Prostate gland (tissue), 2 donors: Measurements from ENCODE around the gene GNG14.

Experiments used
- POLR2A ChIP-seq: fragments of 450-650 bp; IDR thresholded peaks from one replicate; pipeline ENCODE4 v1.6.1; 2016; ENCODE audit warnings: antibody characterized with exemption, mild to moderate bottlenecking
- TF ChIP-seq, protein P1 (sequence below), 4 experiments: fragments of 200-600 bp in 2 of 4; fragments of 450-650 bp in 2 of 4; sonication (generic) in 2 of 4; IDR thresholded peaks; 1 replicate in 3 of 4; 2 replicates in 1 of 4; pipeline ENCODE4 v1.5.1; 2016 to 2019; ENCODE audit warnings: antibody characterized with exemption in 4 of 4, mild to moderate bottlenecking in 2 of 4, moderate library complexity in 2 of 4

DNA sequence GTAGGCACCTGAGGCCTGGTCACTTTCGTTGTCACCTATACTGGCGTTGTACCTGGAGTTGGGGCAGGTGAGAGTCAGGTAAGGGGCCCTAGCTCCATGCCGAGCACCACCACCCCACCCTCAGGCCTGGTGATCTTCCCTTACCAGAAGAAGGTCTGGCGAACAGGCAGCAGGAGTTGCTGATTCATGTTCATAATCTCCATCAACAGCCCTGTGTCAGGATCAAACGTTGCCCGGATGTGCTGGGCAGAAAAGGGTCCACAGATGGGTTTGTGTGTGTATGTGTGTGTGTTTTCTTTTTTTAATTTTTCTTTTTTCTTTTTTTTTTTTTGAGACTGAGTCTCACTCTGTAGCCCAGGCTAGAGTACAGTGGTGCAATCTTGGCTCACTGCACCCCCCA is 35.6 kb upstream of the GNG14 start:
- no peak for TF ChIP-seq POLR2A
- TF ChIP-seq, protein P1, sequence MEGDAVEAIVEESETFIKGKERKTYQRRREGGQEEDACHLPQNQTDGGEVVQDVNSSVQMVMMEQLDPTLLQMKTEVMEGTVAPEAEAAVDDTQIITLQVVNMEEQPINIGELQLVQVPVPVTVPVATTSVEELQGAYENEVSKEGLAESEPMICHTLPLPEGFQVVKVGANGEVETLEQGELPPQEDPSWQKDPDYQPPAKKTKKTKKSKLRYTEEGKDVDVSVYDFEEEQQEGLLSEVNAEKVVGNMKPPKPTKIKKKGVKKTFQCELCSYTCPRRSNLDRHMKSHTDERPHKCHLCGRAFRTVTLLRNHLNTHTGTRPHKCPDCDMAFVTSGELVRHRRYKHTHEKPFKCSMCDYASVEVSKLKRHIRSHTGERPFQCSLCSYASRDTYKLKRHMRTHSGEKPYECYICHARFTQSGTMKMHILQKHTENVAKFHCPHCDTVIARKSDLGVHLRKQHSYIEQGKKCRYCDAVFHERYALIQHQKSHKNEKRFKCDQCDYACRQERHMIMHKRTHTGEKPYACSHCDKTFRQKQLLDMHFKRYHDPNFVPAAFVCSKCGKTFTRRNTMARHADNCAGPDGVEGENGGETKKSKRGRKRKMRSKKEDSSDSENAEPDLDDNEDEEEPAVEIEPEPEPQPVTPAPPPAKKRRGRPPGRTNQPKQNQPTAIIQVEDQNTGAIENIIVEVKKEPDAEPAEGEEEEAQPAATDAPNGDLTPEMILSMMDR (IDR thresholded peaks at IDR 0.05) = no peak
